RWPE1 (cell line): Measurements from ENCODE around the gene EBF4.

Experiments
- CTCF ChIA-PET: fragments of 350-600 bp; sonication (Branson Sonifier 250); formaldehyde crosslinking; extraction: SDS; loops from one replicate; lab custom pipeline; 2021; lab: Yijun Ruan, JAX
- POLR2A ChIA-PET: fragments of 400-600 bp; formaldehyde crosslinking; extraction: SDS; loops from one replicate; lab custom pipeline; 2020; ENCODE audit warnings: antibody characterized with exemption; ENCODE audit not compliant: low non-redundant PET; lab: Yijun Ruan, JAX
- DNase-seq: peaks from one replicate; pipeline ENCODE4 v3.0.0; 2012; ENCODE audit warnings: low spot score
- H3K27ac ChIP-seq: fragments of 450-650 bp; 2 replicates; pipeline ENCODE4 v1.5.1; 2017
- CTCF ChIP-seq: fragments of 450-650 bp; conservative IDR thresholded peaks from 2 replicates; pipeline ENCODE4 v1.5.1; 2017; ENCODE audit warnings: low read depth, mild to moderate bottlenecking

Gene EBF4

GRCh38 chr20:2751878-2752566, 59.4 kb downstream of the EBF4 start:
- ChIA-PET CTCF (interaction anchor here (0.5 to 2.5 kb wide), 11 partner anchors 11 to 1248 kb away, joined by 3 to 19 read pairs (median 3); no protein-coding TSS in a partner anchor), POLR2A (no interaction called here)
- TF ChIP-seq CTCF, result no peak
- DNase-seq, result no peak
- H3K27ac ChIP-seq, result no peak overlapping the region

GRCh38 chr20:2752567-2753460, 60.2 kb downstream of the EBF4 start:
- CTCF ChIA-PET, result interaction anchor here (0.6 to 2.5 kb wide), 18 partner anchors 9 to 1249 kb away, joined by 3 to 19 read pairs (median 4); no protein-coding TSS in a partner anchor
- peak; percentile 82 for TF ChIP-seq CTCF
- no peak overlapping the region for H3K27ac ChIP-seq
- POLR2A ChIA-PET, result interaction anchor here (0.6 kb wide), 1 partner anchor 250 kb away, joined by 9 read pairs; no protein-coding TSS in a partner anchor
- peak; percentile 44 for DNase-seq

GRCh38 chr20:2753461-2754040, 61.0 kb downstream of the EBF4 start:
- no peak for DNase-seq
- ChIA-PET CTCF (interaction anchor here (0.7 to 2.5 kb wide), 10 partner anchors 8 to 751 kb away, joined by 3 to 19 read pairs (median 4); no protein-coding TSS in a partner anchor), POLR2A (interaction anchor here (0.6 kb wide), 1 partner anchor 249 kb away, joined by 9 read pairs; no protein-coding TSS in a partner anchor)
- no peak overlapping the region for H3K27ac ChIP-seq
- TF ChIP-seq CTCF, result no peak

- TF ChIP-seq CTCF, result no peak
These were observed 61.8 kb downstream of the EBF4 start for GRCh38 chr20:2754424-2754823.

GRCh38 chr20:2755451-2756055, 63.0 kb downstream of the EBF4 start:
- DNase-seq, result no peak
- ChIA-PET POLR2A (no interaction called here), CTCF (interaction anchor here (0.6 to 1.4 kb wide), 5 partner anchors 10 to 246 kb away, joined by 3 to 8 read pairs (median 3); no protein-coding TSS in a partner anchor)
- no peak for TF ChIP-seq CTCF
- H3K27ac ChIP-seq, result no peak overlapping the region

More at GRCh38 chr20:2754424-2754823, 61.8 kb downstream of the EBF4 start:
- POLR2A ChIA-PET, result no interaction called here
- no peak overlapping the region for H3K27ac ChIP-seq
- CTCF ChIA-PET, result interaction anchor here (2.1 to 2.5 kb wide), 2 partner anchors 11 to 13 kb away, joined by 8 to 19 read pairs; no protein-coding TSS in a partner anchor
- DNase-seq, result no peak
